Epithelial cell of proximal tubule (primary cell): Measurements from ENCODE around the gene LRRK1. TPM values are rescaled to one million over a fixed set of nuclear protein-coding genes. Genes with fewer than 3 reads are reported as not detected.

ENCODE experiments used
- DNase-seq: peaks from one replicate; pipeline ENCODE4 v3.0.0-alpha.2; 2011; ENCODE audit warnings: low read depth
- H3K4me3 ChIP-seq: 2 replicates; pipeline ENCODE4 v1.5.1; 2011; ENCODE audit warnings: low read depth, mild to moderate bottlenecking, low read length
- total RNA-seq: library from RNA; depleted of rRNA; stranded (reverse); fragments of >200 nt; gene quantifications from 2 replicates; pipeline ENCODE4 v1.2.3, GENCODE V29; 2015
- TF ChIP-seq, protein P1 (sequence below): conservative IDR thresholded peaks from 2 replicates; pipeline ENCODE4 v1.5.1; 2012; ENCODE audit warnings: low read depth, mild to moderate bottlenecking, low read length

Gene LRRK1
- total RNA-seq, 1 donor from 2014 or later = 8.1 TPM

DNA sequence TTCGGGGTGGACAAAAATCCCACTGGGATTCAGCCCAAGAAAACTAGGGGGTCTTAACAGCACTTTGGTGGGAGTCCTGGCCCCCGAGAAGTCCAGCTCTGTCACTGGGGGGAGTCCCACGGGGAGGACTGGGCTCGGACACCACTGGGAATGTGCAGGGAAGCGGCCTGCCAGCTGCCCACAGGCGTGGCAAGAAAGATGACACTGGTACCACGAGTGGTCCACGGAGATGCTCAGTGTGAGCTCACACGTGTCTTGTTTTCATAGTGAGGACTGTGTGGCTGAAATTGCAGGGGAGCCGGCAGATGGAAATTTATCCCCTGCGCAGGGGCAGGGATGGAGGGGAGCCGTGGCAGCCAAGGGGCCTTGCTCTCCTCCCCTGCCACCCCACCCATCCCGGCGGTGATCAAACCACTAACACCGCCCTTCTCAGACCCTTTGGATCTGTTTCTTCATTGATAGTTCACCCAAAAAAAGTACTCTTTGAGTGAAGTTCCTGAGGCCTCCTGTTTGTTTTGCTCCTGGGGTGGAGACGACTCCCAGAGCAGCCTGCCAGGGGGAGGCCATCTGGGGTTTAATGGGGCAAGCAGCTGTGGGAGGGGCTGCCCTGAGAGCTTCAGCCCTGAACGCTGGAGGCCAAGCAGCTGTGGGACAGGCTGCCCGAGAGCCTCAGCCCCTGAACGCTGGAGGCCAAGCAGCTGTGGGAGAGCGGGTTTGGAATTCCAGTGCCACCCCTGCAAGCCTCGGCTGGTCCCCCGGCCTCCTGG is 130.9 kb downstream of the LRRK1 start:
- TF ChIP-seq, protein P1, sequence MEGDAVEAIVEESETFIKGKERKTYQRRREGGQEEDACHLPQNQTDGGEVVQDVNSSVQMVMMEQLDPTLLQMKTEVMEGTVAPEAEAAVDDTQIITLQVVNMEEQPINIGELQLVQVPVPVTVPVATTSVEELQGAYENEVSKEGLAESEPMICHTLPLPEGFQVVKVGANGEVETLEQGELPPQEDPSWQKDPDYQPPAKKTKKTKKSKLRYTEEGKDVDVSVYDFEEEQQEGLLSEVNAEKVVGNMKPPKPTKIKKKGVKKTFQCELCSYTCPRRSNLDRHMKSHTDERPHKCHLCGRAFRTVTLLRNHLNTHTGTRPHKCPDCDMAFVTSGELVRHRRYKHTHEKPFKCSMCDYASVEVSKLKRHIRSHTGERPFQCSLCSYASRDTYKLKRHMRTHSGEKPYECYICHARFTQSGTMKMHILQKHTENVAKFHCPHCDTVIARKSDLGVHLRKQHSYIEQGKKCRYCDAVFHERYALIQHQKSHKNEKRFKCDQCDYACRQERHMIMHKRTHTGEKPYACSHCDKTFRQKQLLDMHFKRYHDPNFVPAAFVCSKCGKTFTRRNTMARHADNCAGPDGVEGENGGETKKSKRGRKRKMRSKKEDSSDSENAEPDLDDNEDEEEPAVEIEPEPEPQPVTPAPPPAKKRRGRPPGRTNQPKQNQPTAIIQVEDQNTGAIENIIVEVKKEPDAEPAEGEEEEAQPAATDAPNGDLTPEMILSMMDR = no peak
- DNase-seq = no peak
- no peak overlapping the region for H3K4me3 ChIP-seq

DNA sequence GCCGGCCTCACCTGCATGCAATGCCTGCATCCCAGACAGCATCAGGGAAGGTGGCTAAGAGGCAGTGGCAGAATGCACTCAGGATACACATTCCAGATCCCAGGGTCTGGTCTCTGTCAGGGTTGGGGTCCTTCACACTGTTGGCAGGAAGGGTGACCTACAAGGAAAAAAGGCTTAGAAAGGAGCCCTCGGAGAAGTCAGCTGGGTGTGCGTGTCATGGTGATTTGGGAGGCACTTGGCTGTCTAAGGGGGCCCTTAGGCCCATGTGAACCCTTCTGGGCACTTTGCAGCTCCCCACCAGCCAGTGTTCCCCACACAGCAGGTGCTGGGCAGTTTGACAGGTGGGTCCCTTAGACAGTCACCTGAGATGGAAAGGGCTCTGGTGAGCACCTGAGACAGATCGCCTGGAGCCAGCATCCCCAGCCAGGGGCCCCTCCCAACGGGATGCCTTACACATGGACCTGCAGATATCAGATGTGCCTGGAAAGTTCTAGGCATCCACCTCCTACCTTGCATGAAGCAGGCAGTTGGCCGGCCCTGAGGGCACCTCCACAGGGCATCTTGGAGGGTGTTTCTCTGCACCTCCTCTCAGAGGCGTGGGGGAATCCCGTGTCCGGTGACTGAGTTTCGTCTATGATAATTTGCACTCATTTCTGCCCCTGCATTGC is 131.6 kb downstream of the LRRK1 start:
- TF ChIP-seq, protein P1 = no peak
- no peak overlapping the region for H3K4me3 ChIP-seq
- DNase-seq = no peak

DNA sequence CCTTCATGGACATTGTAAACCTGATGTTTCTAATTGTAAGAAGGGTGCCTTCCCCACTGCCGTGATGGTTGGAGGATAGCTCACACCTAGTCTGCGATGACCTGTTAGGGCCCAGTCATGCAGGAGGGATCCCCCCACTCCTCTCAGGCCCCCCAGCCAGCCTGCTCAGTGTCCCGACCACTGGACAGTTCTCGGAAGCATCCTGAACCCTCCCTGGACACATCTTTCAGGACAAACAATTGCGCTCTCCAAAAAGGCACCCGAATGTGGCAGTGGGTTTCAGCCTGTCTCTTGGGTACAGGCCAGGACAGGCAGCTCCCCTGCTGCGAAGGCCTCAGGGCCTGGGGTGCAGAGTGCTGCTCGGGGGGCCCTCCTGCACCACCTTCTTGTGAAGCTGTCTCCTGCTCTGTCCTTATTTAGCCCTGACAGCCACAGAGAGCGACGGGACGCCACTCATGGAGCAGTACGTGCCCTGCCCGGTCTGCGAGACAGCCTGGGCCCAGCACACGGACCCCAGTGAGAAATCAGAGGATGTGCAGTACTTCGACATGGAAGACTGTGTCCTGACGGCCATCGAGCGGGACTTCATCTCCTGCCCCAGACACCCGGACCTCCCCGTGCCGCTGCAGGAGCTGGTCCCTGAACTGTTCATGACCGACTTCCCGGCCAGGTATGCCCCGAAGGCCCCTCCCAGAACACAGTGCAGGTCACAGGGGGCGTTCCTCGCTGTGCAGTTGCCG is 132.3 kb downstream of the LRRK1 start:
- TF ChIP-seq, protein P1 = no peak
- H3K4me3 ChIP-seq = no peak overlapping the region
- DNase-seq = no peak

DNA sequence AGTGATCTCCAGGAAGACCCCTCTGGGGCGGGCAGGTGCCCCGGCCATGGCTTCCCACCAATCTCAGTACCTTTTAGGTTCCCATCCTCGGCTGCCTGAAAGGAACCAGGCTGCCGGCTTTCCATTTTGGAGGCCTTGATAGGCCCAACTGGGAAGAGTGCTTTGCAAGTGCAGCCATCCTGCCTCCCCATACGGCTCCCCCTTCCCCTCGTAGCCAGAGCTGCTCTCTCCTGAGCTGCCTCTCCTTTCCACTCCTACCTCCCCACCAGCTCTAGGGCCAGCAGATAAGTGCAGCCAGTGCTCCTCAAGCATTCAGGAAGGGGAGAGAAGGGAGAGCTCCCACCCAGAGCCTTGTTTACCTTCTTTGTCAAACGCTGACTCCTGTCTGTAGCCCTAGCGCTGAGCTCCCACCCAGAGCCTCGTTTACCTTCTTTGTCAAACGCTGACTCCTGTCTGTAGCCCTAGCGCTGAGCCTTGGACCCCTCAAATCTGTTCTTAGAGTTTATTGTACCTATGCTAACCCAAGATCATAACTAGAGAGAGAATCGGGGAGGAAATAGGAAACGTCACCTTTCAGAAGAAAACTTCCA is 133.0 kb downstream of the LRRK1 start:
- DNase-seq = no peak
- TF ChIP-seq, protein P1 = no peak
- no peak overlapping the region for H3K4me3 ChIP-seq

DNA sequence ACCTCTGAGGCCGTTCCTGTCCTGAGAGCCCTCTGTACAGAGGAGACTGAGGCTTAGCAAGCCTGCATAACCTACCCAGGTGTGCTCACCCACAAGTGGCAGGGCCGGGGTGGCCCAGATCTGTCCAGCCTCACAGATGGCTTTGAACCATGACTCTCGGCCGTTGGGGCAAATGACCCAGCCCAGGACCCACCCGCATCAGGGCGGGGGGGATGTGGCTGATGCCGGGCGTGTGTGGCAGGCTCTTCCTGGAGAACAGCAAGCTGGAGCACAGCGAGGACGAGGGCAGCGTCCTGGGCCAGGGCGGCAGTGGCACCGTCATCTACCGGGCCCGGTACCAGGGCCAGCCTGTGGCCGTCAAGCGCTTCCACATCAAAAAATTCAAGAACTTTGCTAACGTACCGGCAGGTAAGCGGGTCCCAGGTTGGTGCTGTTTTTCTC is 133.5 kb downstream of the LRRK1 start:
- no peak overlapping the region for H3K4me3 ChIP-seq
- TF ChIP-seq, protein P1 = no peak
- DNase-seq = no peak

DNA sequence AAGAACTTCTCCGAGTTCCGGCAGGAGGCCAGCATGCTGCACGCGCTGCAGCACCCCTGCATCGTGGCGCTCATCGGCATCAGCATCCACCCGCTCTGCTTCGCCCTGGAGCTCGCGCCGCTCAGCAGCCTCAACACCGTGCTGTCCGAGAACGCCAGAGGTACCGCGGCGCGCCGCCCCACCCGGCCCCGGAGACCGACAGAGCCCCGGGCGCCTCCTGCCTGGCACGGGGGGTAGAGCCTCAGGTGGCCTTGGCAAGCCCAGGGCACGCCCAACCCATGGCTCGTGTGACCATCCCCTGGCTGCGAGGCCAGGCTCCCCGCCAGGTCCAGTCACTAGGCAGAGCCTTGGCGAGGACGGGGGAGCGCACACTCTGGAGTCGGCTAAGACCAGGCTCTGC is 134.1 kb downstream of the LRRK1 start:
- DNase-seq = no peak
- TF ChIP-seq, protein P1 = no peak
- H3K4me3 ChIP-seq = no peak overlapping the region
